Measurements from ENCODE around the gene LIPC.

The LIPC gene

DNA sequence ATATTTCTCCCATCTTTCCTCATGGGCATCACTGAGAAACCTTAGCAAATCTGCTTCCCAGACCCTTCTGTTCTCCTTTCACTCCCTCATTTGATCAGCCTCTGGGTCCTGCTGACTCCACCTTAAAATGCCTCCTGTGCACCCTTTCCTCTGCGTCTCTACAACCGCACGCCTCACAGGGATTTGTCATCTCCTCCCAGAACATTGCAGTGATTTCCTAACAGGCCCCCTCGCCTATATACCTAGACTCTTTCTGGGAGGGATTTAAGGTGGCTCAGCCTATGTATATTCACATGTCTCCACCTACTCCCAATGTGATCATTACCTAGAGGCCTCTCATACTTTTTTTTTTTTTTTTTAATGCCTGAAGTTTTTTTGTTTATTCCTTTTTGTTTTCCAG is 69.2 kb downstream of the LIPC start:
- Histone ChIP-seq H3K36me3 (ENCODE audit: insufficient read depth, low read length) (no peaks in the 10 kb centered on the region), H3K27me3 (ENCODE audit: insufficient read depth, low read length) (no peaks in the 10 kb centered on the region), H3K4me1 (ENCODE audit: insufficient read depth, low read length) (no peaks in the 10 kb centered on the region), H3K9me3 (ENCODE audit: insufficient read depth, low read depth, low read length) (no peaks in the 10 kb centered on the region), H3K9ac (ENCODE audit: low read depth, low read length) (no peak overlapping the region), H3K27ac (ENCODE audit: low read depth, low read length) (no peak overlapping the region), H3K4me3 (ENCODE audit: low read length) (no peak overlapping the region)
- WGBS, result 92% methylated on average over 4 of the region's 4 CpGs

DNA sequence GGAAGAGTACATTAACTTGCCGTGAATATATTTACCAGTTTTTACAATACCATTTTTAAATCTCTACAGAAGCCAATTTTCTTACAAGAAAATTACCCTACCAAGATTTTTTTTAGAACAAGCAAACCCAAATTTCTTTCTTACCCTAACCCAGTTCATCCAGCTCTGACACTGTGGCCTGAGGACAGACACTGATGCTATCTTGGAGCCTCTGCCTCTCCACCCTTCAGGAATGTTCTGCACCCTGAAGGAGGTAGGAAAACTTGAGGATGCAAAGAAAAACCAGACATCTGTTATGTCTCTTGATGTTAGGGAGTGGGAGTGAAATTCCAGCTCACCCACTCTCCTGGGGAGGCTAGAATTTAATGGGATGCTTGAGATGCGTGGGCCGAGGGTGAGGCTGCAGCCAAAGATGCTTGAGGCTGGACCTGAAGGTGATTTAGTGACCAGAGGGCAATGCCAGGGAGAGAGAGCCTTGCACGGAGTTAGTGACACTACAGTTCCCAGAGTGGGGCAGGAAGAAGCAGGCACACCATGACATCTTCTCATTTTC is 69.9 kb downstream of the LIPC start:
- Histone ChIP-seq H3K4me3 (ENCODE audit: low read length) (no peak overlapping the region), H3K27ac (ENCODE audit: low read depth, low read length) (no peak overlapping the region), H3K4me1 (ENCODE audit: insufficient read depth, low read length) (no peaks in the 10 kb centered on the region), H3K36me3 (ENCODE audit: insufficient read depth, low read length) (no peaks in the 10 kb centered on the region), H3K9me3 (ENCODE audit: insufficient read depth, low read depth, low read length) (no peaks in the 10 kb centered on the region), H3K9ac (ENCODE audit: low read depth, low read length) (no peak overlapping the region), H3K27me3 (ENCODE audit: insufficient read depth, low read length) (no peaks in the 10 kb centered on the region)
- WGBS, result 95% methylated on average over 4 of the region's 4 CpGs

DNA sequence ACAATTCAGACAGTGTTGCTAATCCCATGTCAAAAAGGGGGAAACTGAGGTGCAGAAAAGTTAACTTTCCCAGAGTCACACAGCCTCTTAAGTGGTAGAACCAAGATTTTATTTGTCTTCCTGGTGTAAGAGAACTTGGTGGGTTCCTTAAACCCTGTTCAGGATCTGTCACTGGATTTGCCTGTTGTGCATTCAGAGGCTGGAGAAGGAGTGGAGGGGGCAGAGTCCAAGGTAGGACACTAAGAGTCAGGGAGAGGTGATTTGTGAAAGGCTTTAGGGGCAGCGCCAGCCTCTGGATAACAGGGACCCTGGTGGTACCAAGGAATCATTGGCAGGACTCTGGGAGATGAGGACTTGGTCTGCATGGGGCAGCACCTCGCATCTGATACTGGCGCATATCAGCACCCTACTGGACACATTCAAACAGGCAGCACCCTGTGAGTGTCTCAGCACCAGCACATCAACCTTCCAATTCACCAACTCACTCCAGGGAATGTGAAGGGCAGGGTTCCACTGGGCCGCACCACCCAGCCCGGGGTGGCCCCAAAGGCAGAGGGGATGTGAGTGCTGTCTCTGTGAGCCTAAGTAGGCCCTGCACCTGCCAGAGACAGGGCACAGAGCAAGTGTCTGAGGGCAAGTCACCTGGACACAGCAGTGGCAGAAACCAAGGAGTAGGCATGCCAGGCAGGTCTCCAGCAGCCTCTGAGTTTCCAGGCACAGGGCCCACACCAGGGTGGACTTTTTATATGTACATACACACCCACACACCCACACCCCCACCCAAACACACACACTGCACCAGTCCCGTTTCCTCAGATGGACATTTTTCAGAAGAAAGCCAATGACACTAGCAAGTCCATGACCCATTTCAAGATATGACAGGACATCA is 71.6 kb downstream of the LIPC start:
- Histone ChIP-seq H3K9ac (ENCODE audit: low read depth, low read length) (no peak overlapping the region), H3K36me3 (ENCODE audit: insufficient read depth, low read length) (no peaks in the 10 kb centered on the region), H3K4me3 (ENCODE audit: low read length) (no peak overlapping the region), H3K4me1 (ENCODE audit: insufficient read depth, low read length) (no peaks in the 10 kb centered on the region), H3K9me3 (ENCODE audit: insufficient read depth, low read depth, low read length) (no peaks in the 10 kb centered on the region), H3K27ac (ENCODE audit: low read depth, low read length) (no peak overlapping the region), H3K27me3 (ENCODE audit: insufficient read depth, low read length) (no peaks in the 10 kb centered on the region)
- WGBS, result 97% methylated on average over 6 of the region's 6 CpGs

DNA sequence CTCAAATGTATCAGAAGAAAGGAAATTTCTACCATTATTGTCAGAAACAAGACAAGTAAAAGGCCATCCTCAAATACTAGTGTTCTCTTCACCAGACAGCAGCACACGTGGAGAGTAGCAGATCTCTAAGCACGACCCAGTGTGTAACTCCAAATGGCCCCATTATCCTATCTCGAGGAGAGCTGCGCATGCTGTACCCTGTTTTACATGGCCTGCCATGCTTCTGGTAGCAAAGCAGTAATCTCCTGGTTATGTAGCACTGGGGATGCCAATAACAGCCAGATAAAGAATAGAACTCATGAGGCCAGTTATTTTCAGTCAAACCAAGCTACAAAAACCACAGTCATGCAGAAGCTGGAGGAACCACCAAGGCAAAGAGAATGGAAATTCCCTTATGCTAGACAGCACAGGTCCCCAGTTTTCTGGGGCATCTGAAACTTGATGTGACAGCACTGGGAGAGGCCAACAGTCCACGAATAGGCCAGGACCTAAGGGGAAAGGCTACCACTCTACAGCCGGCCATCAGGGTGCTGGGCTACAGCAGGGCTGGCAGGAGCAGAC is 73.0 kb downstream of the LIPC start:
- H3K9me3 ChIP-seq (ENCODE audit: insufficient read depth, low read depth, low read length), result no peaks in the 10 kb centered on the region
- no peak overlapping the region for H3K9ac ChIP-seq (ENCODE audit: low read depth, low read length)
- no peak overlapping the region for H3K4me3 ChIP-seq (ENCODE audit: low read length)
- WGBS, result 94% methylated on average over 6 of the region's 6 CpGs
- H3K4me1 ChIP-seq (ENCODE audit: insufficient read depth, low read length), result no peaks in the 10 kb centered on the region
- no peak overlapping the region for H3K27ac ChIP-seq (ENCODE audit: low read depth, low read length)
- H3K27me3 ChIP-seq (ENCODE audit: insufficient read depth, low read length), result no peaks in the 10 kb centered on the region
- no peaks in the 10 kb centered on the region for H3K36me3 ChIP-seq (ENCODE audit: insufficient read depth, low read length)

DNA sequence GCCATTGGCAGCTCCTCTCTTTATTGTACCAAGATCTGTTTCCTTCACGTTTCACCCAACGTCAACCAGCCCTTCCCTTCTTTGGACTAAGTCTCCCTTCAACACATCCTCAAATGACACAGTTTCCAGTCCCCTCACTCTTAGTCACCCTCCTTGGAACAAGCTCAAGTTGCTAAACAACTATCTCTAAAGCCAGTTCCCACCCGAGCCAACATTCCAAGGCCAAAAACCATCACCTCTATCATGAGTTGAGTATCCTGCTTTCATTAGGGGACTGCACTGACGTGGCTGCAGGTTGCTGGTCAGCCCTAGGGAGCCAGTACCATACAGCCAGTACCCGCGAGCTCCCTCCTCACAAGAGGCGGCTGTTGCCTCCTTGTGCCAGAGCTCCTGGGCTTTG is 73.8 kb downstream of the LIPC start:
- Histone ChIP-seq H3K27me3 (ENCODE audit: insufficient read depth, low read length) (no peaks in the 10 kb centered on the region), H3K9ac (ENCODE audit: low read depth, low read length) (no peak overlapping the region), H3K4me1 (ENCODE audit: insufficient read depth, low read length) (no peaks in the 10 kb centered on the region), H3K9me3 (ENCODE audit: insufficient read depth, low read depth, low read length) (no peaks in the 10 kb centered on the region), H3K27ac (ENCODE audit: low read depth, low read length) (no peak overlapping the region), H3K4me3 (ENCODE audit: low read length) (no peak overlapping the region), H3K36me3 (ENCODE audit: insufficient read depth, low read length) (no peaks in the 10 kb centered on the region)
- WGBS, result 92% methylated on average over 7 of the region's 7 CpGs

- Histone ChIP-seq H3K9me3 (ENCODE audit: insufficient read depth, low read depth, low read length) (no peaks in the 10 kb centered on the region), H3K9ac (ENCODE audit: low read depth, low read length) (no peak overlapping the region), H3K4me3 (ENCODE audit: low read length) (no peak overlapping the region), H3K36me3 (ENCODE audit: insufficient read depth, low read length) (no peaks in the 10 kb centered on the region), H3K27me3 (ENCODE audit: insufficient read depth, low read length) (no peaks in the 10 kb centered on the region), H3K27ac (ENCODE audit: low read depth, low read length) (no peak overlapping the region), H3K4me1 (ENCODE audit: insufficient read depth, low read length) (peaks cover 2% of the 10 kb centered on the region; the same call in 1 of the 2 replicates)
- WGBS, result 94% methylated on average over 4 of the region's 4 CpGs
Observed at GRCh38 chr15:58506064-58506490, 74.3 kb downstream of the LIPC start.

DNA sequence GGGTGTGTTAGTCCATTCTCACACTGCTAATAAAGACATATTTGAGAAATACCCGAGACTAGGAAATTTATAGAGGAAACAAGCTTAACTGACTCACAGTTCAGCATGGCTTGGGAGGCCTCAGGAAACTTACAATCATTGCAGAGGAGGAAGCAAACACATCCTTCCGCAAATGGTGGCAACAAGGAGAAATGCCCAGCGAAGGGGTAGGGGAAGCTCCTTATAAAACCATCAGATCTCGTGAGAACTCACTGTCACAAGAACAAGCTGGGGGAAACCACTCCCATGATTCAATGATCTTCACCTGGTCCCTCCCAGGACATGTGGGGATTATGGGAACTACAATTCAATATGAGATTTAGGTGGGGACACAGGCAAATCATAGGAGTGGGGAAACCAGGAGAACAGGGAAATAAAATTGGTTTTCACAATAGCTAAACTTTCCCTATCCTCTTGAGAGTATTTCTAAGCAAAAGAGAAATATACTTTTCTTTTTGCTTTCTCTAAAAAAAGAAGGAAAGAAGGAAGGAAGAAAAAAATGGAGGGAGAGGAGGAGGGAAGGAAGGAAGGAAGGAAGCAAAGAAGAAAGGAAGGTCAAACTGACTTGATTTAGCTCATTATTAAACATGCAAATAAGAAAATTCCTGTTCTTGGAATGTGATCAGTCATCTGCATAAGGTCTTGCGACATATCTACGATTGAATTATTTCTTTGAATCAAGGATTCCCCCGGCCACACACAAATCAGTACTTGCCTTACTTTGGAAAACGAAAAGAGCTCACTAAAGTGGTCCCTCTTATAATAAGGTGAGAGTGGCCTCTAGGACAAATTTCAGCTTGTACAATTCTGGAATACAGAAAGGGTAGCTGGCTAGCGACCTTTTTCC is 75.2 kb downstream of the LIPC start:
- Histone ChIP-seq H3K9ac (ENCODE audit: low read depth, low read length) (no peak overlapping the region), H3K27me3 (ENCODE audit: insufficient read depth, low read length) (no peaks in the 10 kb centered on the region), H3K4me3 (ENCODE audit: low read length) (no peak overlapping the region), H3K36me3 (ENCODE audit: insufficient read depth, low read length) (no peaks in the 10 kb centered on the region), H3K27ac (ENCODE audit: low read depth, low read length) (no peak overlapping the region), H3K9me3 (ENCODE audit: insufficient read depth, low read depth, low read length) (no peaks in the 10 kb centered on the region), H3K4me1 (ENCODE audit: insufficient read depth, low read length) (peaks cover 4% of the 10 kb centered on the region; the same call in 1 of the 2 replicates)
- WGBS, result 94% methylated on average over 9 of the region's 9 CpGs

- Histone ChIP-seq H3K4me3 (ENCODE audit: low read length) (no peak overlapping the region), H3K27me3 (ENCODE audit: insufficient read depth, low read length) (no peaks in the 10 kb centered on the region), H3K9me3 (ENCODE audit: insufficient read depth, low read depth, low read length) (no peaks in the 10 kb centered on the region), H3K4me1 (ENCODE audit: insufficient read depth, low read length) (peaks cover 7% of the 10 kb centered on the region; the same call in 1 of the 2 replicates), H3K27ac (ENCODE audit: low read depth, low read length) (no peak overlapping the region), H3K36me3 (ENCODE audit: insufficient read depth, low read length) (no peaks in the 10 kb centered on the region), H3K9ac (ENCODE audit: low read depth, low read length) (no peak overlapping the region)
- WGBS, result 93% methylated on average over 1 of the region's 1 CpG
Observed at GRCh38 chr15:58509556-58509955, 77.8 kb downstream of the LIPC start.

- Histone ChIP-seq H3K9ac (ENCODE audit: low read depth, low read length) (no peak overlapping the region), H3K9me3 (ENCODE audit: insufficient read depth, low read depth, low read length) (no peaks in the 10 kb centered on the region), H3K36me3 (ENCODE audit: insufficient read depth, low read length) (no peaks in the 10 kb centered on the region), H3K27ac (ENCODE audit: low read depth, low read length) (no peak overlapping the region), H3K27me3 (ENCODE audit: insufficient read depth, low read length) (no peaks in the 10 kb centered on the region), H3K4me1 (ENCODE audit: insufficient read depth, low read length) (peaks cover 7% of the 10 kb centered on the region; the same call in 1 of the 2 replicates), H3K4me3 (ENCODE audit: low read length) (no peak overlapping the region)
- 87% methylated on average over 8 of the region's 10 CpGs for WGBS
Observed at GRCh38 chr15:58510715-58511598, 79.2 kb downstream of the LIPC start.

DNA sequence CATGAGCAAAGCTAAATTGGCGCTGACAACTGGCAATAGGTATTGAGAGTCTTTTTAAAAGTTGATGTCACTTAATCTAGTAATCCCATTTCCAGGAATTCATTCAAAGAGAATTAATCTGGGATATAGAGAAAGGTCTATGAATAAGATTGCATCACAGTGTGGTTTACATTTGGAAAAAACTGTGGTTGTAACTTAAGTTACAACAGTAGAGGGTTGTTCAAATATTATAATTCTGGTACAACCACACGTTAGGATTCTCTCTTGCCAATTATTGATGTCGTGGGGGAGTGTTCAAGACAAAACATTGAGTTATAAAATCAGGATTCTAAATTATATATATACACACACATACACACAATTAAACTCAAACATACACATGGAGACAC is 79.8 kb downstream of the LIPC start:
- no CpG with 5 or more reads among the region's 3 CpGs for WGBS
- Histone ChIP-seq H3K36me3 (ENCODE audit: insufficient read depth, low read length) (no peaks in the 10 kb centered on the region), H3K9ac (ENCODE audit: low read depth, low read length) (no peak overlapping the region), H3K27me3 (ENCODE audit: insufficient read depth, low read length) (no peaks in the 10 kb centered on the region), H3K4me3 (ENCODE audit: low read length) (no peak overlapping the region), H3K4me1 (ENCODE audit: insufficient read depth, low read length) (peaks cover 7% of the 10 kb centered on the region; the same call in 1 of the 2 replicates), H3K9me3 (ENCODE audit: insufficient read depth, low read depth, low read length) (no peaks in the 10 kb centered on the region), H3K27ac (ENCODE audit: low read depth, low read length) (no peak overlapping the region)

Data from HUES64 (cell line).